Activated CD8-positive, alpha-beta T cell treated with anti-CD3 and anti-CD28 coated beads, Interleukin-2, amount 10 ng/mL, durations not matched to agents 7 days and 5 days (primary cell): ENCODE data around the gene GCDH. TPM values are rescaled to one million over a fixed set of nuclear protein-coding genes. Genes with fewer than 3 reads are reported as not detected.
A peak's percentile ranks its signal among the peaks of the same experiment; 100 is the strongest.

Source experiments
- ATAC-seq: fragments of 150-1000 bp; cut with Tn5 transposase; one replicate; pipeline ENCODE4 v1.10.0; 2021; ENCODE audit warnings: moderate library complexity
- CTCF ChIA-PET: fragments of 350-600 bp; sonication (Branson Sonifier 250); formaldehyde crosslinking; loops from one replicate; lab custom pipeline; 2021; ENCODE audit warnings: antibody characterized with exemption; lab: Charles Lee
- POLR2A ChIA-PET: fragments of 350-600 bp; sonication (Branson Sonifier 250); formaldehyde crosslinking; loops from one replicate; lab custom pipeline; 2021; ENCODE audit warnings: antibody characterized with exemption; lab: Charles Lee
- DNase-seq: peaks from one replicate; pipeline ENCODE4 v3.0.0-alpha.2; 2020
- H3K27ac Mint-ChIP-seq: one replicate; pipeline ENCODE4 v1.8.0; 2021; ENCODE audit warnings: mild to moderate bottlenecking, mixed read lengths
- H3K27me3 Mint-ChIP-seq: one replicate; pipeline ENCODE4 v1.8.0; 2021; ENCODE audit warnings: low read depth, mixed read lengths
- H3K36me3 Mint-ChIP-seq: one replicate; pipeline ENCODE4 v1.8.0; 2021; ENCODE audit warnings: low read depth, mixed read lengths
- H3K4me1 Mint-ChIP-seq: one replicate; pipeline ENCODE4 v1.8.0; 2021; ENCODE audit warnings: low read depth, mixed read lengths
- H3K4me3 Mint-ChIP-seq: one replicate; pipeline ENCODE4 v1.8.0; 2021; ENCODE audit warnings: mild to moderate bottlenecking, mixed read lengths
- H3K9me3 Mint-ChIP-seq: one replicate; pipeline ENCODE4 v1.8.0; 2022; ENCODE audit warnings: mixed read lengths; ENCODE audit not compliant: insufficient read depth
- total RNA-seq, 2 experiments: library from RNA; stranded (reverse); gene quantifications; one replicate each; pipeline ENCODE4 v1.2.3, GENCODE V29; 2021

GCDH gene
- total RNA-seq, 2 experiments from 2014 or later, result 39.5 to 42.5 TPM

DNA sequence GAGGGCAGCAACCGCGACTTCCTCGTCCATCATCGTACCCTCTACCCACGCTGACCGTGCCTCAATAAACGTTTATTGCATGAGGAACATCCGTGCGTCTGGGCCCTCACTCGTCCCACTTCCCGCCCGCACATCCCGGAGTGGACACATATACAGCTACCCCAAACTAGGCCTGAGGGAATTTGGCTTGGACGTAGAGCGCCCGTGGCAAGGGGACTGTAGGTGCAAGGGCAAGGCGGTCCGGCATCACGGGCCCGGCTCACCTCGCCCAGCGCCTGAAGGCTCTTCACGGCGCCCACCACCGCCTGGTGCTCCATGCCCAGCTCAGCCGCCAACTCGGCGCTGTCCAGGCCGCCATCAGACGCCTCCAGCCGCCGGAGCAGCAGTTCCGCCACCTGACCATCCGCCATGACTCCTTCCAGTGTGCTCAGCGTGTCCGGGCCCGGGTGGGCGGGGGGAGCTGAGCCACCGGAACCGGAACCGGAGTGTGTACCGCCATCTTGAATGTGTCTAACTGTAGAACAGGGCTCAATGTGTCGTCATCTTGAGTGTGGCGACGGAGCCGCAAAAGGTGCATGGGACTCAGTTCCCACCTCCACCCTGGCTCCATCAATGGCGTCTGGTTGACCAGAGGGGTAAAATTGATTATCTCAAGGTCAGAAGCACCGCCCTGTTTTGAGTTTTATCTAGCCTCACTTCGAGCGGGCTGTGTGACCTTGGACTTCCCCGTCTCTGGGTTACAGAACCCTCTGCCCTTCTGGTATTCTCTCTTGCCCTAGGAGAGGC, 42.5 kb downstream of the GCDH start, which contains the start of gene FARSA:
TSS of gene FARSA (minus strand) at position 425 of the 786 bp plus-strand sequence. CDS start at position 410, 15 bp downstream.
- POLR2A ChIA-PET, result interaction anchor here (0.6 to 2.0 kb wide), 13 partner anchors 9 to 172 kb away, joined by 3 to 14 read pairs (median 3); partner anchors contain the start of genes GCDH, JUNB and SYCE2
- peak within 1 kb of the TSS; percentile 91 for H3K27ac Mint-ChIP-seq
- H3K27me3 Mint-ChIP-seq, result no peaks in the 10 kb centered on the region
- H3K9me3 Mint-ChIP-seq, result no peaks in the 10 kb centered on the region
- peak; percentile 95 for DNase-seq
- peak within 1 kb of the TSS; percentile 96 for H3K4me3 Mint-ChIP-seq
- peaks cover 36% of the 10 kb centered on the region for H3K36me3 Mint-ChIP-seq
- peaks cover 41% of the 10 kb centered on the region for H3K4me1 Mint-ChIP-seq
- CTCF ChIA-PET, result interaction anchor here (0.6 to 3.3 kb wide), 5 partner anchors 21 to 171 kb away, joined by 3 to 22 read pairs (median 3); no protein-coding TSS in a partner anchor
- ATAC-seq, result peak; percentile 65

DNA sequence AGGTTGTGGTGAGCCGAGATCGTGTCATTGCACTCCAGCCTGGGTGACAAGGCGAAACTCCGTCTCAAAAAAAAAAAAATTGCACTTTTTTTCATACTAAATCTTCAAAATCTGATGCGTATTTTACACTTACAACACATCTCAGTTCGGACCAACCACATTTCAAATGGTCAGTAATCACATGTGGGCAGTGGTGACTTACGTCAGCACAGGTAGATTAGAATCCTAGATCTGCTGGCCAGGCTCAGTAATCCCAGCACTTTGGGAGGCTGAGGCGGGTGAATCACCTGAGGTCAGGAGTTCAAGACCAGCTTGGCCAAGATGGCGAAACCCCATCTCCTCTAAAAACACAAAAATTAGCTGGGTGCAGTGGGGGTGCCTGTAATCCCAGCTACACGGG, 44.1 kb downstream of the GCDH start:
- ATAC-seq (no peak), DNase-seq (no peak)
- no peaks in the 10 kb centered on the region for H3K9me3 Mint-ChIP-seq
- H3K27me3 Mint-ChIP-seq, result no peaks in the 10 kb centered on the region
- POLR2A ChIA-PET, result interaction anchor here (1.6 kb wide), 1 partner anchor 9 kb away, joined by 4 read pairs; no protein-coding TSS in a partner anchor
- CTCF ChIA-PET, result interaction anchor here (1.0 kb wide), 1 partner anchor 50 kb away, joined by 5 read pairs; no protein-coding TSS in a partner anchor
- peaks cover 49% of the 10 kb centered on the region for H3K4me1 Mint-ChIP-seq
- H3K4me3 Mint-ChIP-seq, result no peak overlapping the region
- no peak overlapping the region for H3K27ac Mint-ChIP-seq
- H3K36me3 Mint-ChIP-seq, result peaks cover 43% of the 10 kb centered on the region

DNA sequence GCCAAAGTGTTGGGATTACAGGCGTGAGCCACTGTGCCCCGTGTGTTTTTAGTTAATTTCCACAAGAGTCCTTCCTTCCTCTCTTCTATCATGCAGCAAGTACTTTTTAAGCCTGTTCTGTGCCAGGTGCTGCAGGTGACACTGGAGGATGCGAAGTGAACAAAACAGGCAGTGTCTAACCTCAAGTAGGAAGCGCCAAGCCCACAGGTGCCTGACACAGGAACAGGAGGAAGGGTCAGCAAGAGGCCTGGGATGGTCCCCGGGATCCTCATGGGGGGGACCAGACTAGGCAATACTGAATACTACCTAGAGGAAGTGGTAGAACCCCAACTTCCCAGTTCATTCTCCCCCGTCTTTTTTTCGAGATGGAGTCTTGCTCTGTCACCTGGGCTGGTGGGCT, 45.6 kb downstream of the GCDH start:
- H3K27me3 Mint-ChIP-seq, result no peaks in the 10 kb centered on the region
- ChIA-PET POLR2A (interaction anchor here (1.0 to 3.1 kb wide), 2 partner anchors 22 to 38 kb away, joined by 4 to 20 read pairs; no protein-coding TSS in a partner anchor), CTCF (interaction anchor here (1.7 to 2.1 kb wide), 4 partner anchors 29 to 158 kb away, joined by 5 to 27 read pairs (median 10); partner anchors contain the start of genes JUNB and KLF1)
- H3K27ac Mint-ChIP-seq, result peak overlapping the region; percentile 97
- ATAC-seq (no peak), DNase-seq (no peak)
- H3K4me1 Mint-ChIP-seq, result peaks cover 61% of the 10 kb centered on the region
- H3K4me3 Mint-ChIP-seq, result peak overlapping the region; percentile 43
- no peaks in the 10 kb centered on the region for H3K9me3 Mint-ChIP-seq
- peaks cover 46% of the 10 kb centered on the region for H3K36me3 Mint-ChIP-seq

- DNase-seq (no peak), ATAC-seq (no peak)
- Mint-ChIP-seq H3K27ac (peak overlapping the region; percentile 97), H3K27me3 (no peaks in the 10 kb centered on the region), H3K4me3 (peak overlapping the region; percentile 99), H3K36me3 (peaks cover 49% of the 10 kb centered on the region), H3K9me3 (no peaks in the 10 kb centered on the region), H3K4me1 (peaks cover 64% of the 10 kb centered on the region)
- ChIA-PET POLR2A (interaction anchor here (0.6 to 3.1 kb wide), 19 partner anchors 7 to 271 kb away, joined by 3 to 20 read pairs (median 4); partner anchors contain the start of genes DNASE2, GCDH, RAD23A and SYCE2), CTCF (interaction anchor here (0.8 to 2.1 kb wide), 7 partner anchors 9 to 157 kb away, joined by 3 to 27 read pairs (median 5); partner anchors contain the start of genes JUNB and KLF1)
Measured at GRCh38 chr19:12937093-12937926, 46.4 kb downstream of the GCDH start.

DNA sequence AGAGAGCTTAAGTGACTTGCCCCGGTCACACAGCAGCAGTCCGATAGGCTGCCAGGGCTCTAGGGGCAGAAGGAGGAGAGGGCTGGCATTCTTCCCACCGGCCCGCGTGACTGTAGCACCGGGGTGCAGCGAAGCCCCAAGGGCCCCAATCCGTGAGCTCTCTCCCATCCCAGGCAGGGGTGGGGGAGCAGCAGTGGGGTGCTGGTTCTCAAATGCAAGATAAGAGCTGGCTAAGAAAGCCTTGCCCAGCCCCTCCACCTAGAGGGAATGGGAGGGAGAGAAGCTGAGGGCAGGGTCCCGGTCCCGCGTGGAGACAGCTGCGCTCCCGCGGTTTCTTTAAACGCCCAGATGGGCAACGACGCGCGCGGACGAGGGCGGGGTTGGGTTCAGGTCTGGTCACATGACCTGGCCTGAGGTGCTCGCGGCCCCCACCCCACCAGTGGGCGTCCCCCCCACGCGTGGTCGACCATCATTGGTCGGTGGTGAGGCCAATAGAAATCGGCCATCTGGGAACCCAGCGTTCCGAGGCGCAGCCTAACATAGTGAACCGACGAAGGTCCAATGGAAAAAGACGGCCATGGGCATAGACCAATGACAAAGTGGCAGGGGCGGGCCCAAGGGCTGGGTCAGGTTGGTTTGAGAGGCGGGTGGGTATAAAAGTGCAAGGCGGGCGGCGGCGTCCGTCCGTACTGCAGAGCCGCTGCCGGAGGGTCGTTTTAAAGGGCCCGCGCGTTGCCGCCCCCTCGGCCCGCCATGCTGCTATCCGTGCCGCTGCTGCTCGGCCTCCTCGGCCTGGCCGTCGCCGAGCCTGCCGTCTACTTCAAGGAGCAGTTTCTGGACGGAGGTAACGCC, 47.2 kb downstream of the GCDH start, which contains the start of gene CALR:
TSS of gene CALR (plus strand) at position 683 of the 852 bp plus-strand sequence. CDS start at position 754, 71 bp downstream.
- CTCF ChIA-PET, result interaction anchor here (0.8 to 2.1 kb wide), 7 partner anchors 8 to 156 kb away, joined by 3 to 27 read pairs (median 5); partner anchors contain the start of genes JUNB and KLF1

DNA sequence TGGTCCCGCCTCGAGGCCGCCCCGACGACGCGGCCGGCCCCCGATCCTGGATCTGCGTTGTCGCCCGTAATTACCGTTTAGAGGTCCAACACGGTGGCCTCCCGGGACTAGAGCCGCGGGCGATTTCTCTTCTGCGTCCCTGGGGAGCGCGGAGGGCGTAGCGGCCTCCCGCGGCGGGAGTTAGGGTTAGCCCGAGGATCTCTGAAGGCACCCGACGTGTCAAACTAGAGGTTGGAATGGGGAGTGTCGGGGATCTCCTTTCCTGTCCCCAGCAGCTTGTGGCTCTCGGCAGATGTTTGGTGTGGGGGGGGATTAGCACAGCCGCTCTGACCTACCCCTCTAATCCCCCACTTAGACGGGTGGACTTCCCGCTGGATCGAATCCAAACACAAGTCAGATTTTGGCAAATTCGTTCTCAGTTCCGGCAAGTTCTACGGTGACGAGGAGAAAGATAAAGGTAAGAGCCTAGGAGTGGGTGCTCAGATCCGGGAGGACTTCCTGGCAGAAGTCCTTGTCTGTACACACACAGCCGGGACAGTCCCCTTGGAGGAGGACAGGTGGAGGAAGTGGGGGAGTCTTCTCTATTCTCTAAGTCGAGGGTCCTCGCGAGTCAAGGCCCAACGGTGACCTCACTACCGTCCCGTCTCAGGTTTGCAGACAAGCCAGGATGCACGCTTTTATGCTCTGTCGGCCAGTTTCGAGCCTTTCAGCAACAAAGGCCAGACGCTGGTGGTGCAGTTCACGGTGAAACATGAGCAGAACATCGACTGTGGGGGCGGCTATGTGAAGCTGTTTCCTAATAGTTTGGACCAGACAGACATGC, 48.0 kb downstream of the GCDH start:
- peaks cover 56% of the 10 kb centered on the region for H3K36me3 Mint-ChIP-seq
- peak; percentile 54 for DNase-seq

More for the DNA sequence above, 47.2 kb downstream of the GCDH start, which contains the start of gene CALR:
- H3K9me3 Mint-ChIP-seq, result no peaks in the 10 kb centered on the region
- H3K4me3 Mint-ChIP-seq, result peak within 1 kb of the TSS; percentile 99
- DNase-seq (peak; percentile 100), ATAC-seq (peak; percentile 91)
- peak within 1 kb of the TSS; percentile 97 for H3K27ac Mint-ChIP-seq
- H3K4me1 Mint-ChIP-seq, result peaks cover 60% of the 10 kb centered on the region
- POLR2A ChIA-PET, result interaction anchor here (0.6 to 3.1 kb wide), 21 partner anchors 8 to 272 kb away, joined by 3 to 20 read pairs (median 4); partner anchors contain the start of genes DNASE2, GCDH, RAD23A and SYCE2
- H3K36me3 Mint-ChIP-seq, result peaks cover 50% of the 10 kb centered on the region
- H3K27me3 Mint-ChIP-seq, result no peaks in the 10 kb centered on the region

DNA sequence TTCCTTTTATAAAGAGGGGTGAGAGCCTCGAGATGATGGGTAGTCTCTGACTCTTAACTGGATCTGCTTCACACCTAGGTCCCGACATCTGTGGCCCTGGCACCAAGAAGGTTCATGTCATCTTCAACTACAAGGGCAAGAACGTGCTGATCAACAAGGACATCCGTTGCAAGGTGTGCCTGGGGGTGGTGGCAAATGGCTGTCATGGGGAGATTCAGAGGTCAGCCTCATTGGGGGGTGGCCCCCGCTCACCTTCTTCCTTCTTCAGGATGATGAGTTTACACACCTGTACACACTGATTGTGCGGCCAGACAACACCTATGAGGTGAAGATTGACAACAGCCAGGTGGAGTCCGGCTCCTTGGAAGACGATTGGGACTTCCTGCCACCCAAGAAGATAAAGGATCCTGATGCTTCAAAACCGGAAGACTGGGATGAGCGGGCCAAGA, 49.0 kb downstream of the GCDH start:
- no peaks in the 10 kb centered on the region for H3K27me3 Mint-ChIP-seq
- peaks cover 65% of the 10 kb centered on the region for H3K36me3 Mint-ChIP-seq
- ChIA-PET POLR2A (interaction anchor here (0.6 to 3.1 kb wide), 6 partner anchors 13 to 213 kb away, joined by 3 to 20 read pairs (median 4); partner anchors contain the start of genes JUNB and SYCE2), CTCF (interaction anchor here (0.8 kb wide), 2 partner anchors 26 to 32 kb away, joined by 3 to 4 read pairs; no protein-coding TSS in a partner anchor)
- peak overlapping the region; percentile 99 for H3K4me3 Mint-ChIP-seq
- peaks cover 71% of the 10 kb centered on the region for H3K4me1 Mint-ChIP-seq
- ATAC-seq (no peak), DNase-seq (no peak)
- peak overlapping the region; percentile 97 for H3K27ac Mint-ChIP-seq
- no peaks in the 10 kb centered on the region for H3K9me3 Mint-ChIP-seq

More for the DNA sequence above, 48.0 kb downstream of the GCDH start:
- Mint-ChIP-seq H3K4me3 (peak overlapping the region; percentile 99), H3K27ac (peak overlapping the region; percentile 97), H3K4me1 (peaks cover 66% of the 10 kb centered on the region), H3K27me3 (no peaks in the 10 kb centered on the region), H3K9me3 (no peaks in the 10 kb centered on the region)
- peak; percentile 6 for ATAC-seq
- ChIA-PET POLR2A (interaction anchor here (0.7 to 3.1 kb wide), 10 partner anchors 9 to 244 kb away, joined by 3 to 20 read pairs (median 3); partner anchors contain the start of genes JUNB and SYCE2), CTCF (interaction anchor here (0.8 to 2.1 kb wide), 3 partner anchors 27 to 53 kb away, joined by 3 to 27 read pairs (median 4); partner anchors contain the start of gene KLF1)

GRCh38 chr19:12940897-12941296, 49.9 kb downstream of the GCDH start:
- peak overlapping the region; percentile 99 for H3K4me3 Mint-ChIP-seq
- CTCF ChIA-PET, result interaction anchor here (0.7 to 2.3 kb wide), 2 partner anchors 16 to 56 kb away, joined by 3 to 7 read pairs; no protein-coding TSS in a partner anchor
- no peak for ATAC-seq
- H3K27me3 Mint-ChIP-seq, result no peaks in the 10 kb centered on the region
- DNase-seq, result no peak
- POLR2A ChIA-PET, result no interaction called here
- H3K9me3 Mint-ChIP-seq, result no peaks in the 10 kb centered on the region
- peaks cover 73% of the 10 kb centered on the region for H3K36me3 Mint-ChIP-seq
- peaks cover 76% of the 10 kb centered on the region for H3K4me1 Mint-ChIP-seq
- H3K27ac Mint-ChIP-seq, result peak overlapping the region; percentile 97

GRCh38 chr19:12943437-12944044, 52.6 kb downstream of the GCDH start:
- no peak for DNase-seq
- no peak for ATAC-seq
- CTCF ChIA-PET, result interaction anchor here (0.8 to 1.0 kb wide), 2 partner anchors 53 to 57 kb away, joined by 3 read pairs; partner anchors contain the start of gene GCDH
- Mint-ChIP-seq H3K4me3 (no peak overlapping the region), H3K36me3 (peaks cover 91% of the 10 kb centered on the region), H3K27ac (peak overlapping the region; percentile 75), H3K27me3 (no peaks in the 10 kb centered on the region), H3K4me1 (peaks cover 76% of the 10 kb centered on the region), H3K9me3 (no peaks in the 10 kb centered on the region)
- POLR2A ChIA-PET, result interaction anchor here (0.8 to 0.9 kb wide), 2 partner anchors 9 to 10 kb away, joined by 3 to 4 read pairs; partner anchors contain the start of gene FARSA
